ENCODE measurements around the gene NCOA3. TPM values are rescaled to one million over a fixed set of nuclear protein-coding genes. Genes with fewer than 3 reads are reported as not detected.

Gene NCOA3
- total RNA-seq, 1 donor: 53.3 TPM

GRCh38 chr20:47476452-47476851, 25.2 kb upstream of the NCOA3 start:
- TF ChIP-seq CTCF (IDR thresholded peaks at IDR 0.05; ENCODE audit: insufficient read depth, low read length): no peak
- no peak for DNase-seq (ENCODE audit: low read depth)

GRCh38 chr20:47479093-47479492, 22.6 kb upstream of the NCOA3 start:
- TF ChIP-seq CTCF (IDR thresholded peaks at IDR 0.05; ENCODE audit: insufficient read depth, low read length): no peak
- no peak overlapping the region for H3K4me3 ChIP-seq (ENCODE audit: low read depth, low read length)
- DNase-seq (ENCODE audit: low read depth): no peak

More at GRCh38 chr20:47476452-47476851, 25.2 kb upstream of the NCOA3 start:
- H3K4me3 ChIP-seq (ENCODE audit: low read depth, low read length): no peak overlapping the region

GRCh38 chr20:47479506-47479905, 22.2 kb upstream of the NCOA3 start:
- peak; percentile 40 for DNase-seq (ENCODE audit: low read depth)
- H3K4me3 ChIP-seq (ENCODE audit: low read depth, low read length): no peak overlapping the region
- no peak for TF ChIP-seq CTCF (IDR thresholded peaks at IDR 0.05; ENCODE audit: insufficient read depth, low read length)

- H3K4me3 ChIP-seq (ENCODE audit: low read depth, low read length): no peak overlapping the region
- no peak for TF ChIP-seq CTCF (IDR thresholded peaks at IDR 0.05; ENCODE audit: insufficient read depth, low read length)
- DNase-seq (ENCODE audit: low read depth): no peak
These were observed 21.4 kb upstream of the NCOA3 start for GRCh38 chr20:47480239-47480638.

- TF ChIP-seq CTCF (IDR thresholded peaks at IDR 0.05; ENCODE audit: insufficient read depth, low read length): no peak
- DNase-seq (ENCODE audit: low read depth): no peak
- H3K4me3 ChIP-seq (ENCODE audit: low read depth, low read length): no peak overlapping the region
These were observed 21.0 kb upstream of the NCOA3 start for GRCh38 chr20:47480705-47481104.

GRCh38 chr20:47481330-47482216, 20.1 kb upstream of the NCOA3 start:
- DNase-seq (ENCODE audit: low read depth): no peak
- TF ChIP-seq CTCF (IDR thresholded peaks at IDR 0.05; ENCODE audit: insufficient read depth, low read length): no peak
- no peak overlapping the region for H3K4me3 ChIP-seq (ENCODE audit: low read depth, low read length)

Measured in fibroblast of the aortic adventitia (primary cell).